Panc1 (cell line): ENCODE data around the gene WNT5B. TPM values are rescaled to one million over a fixed set of nuclear protein-coding genes. Genes with fewer than 3 reads are reported as not detected.

Experiments
- ATAC-seq: fragments of 200-7000 bp; cut with Tn5 transposase; 2 replicates; pipeline ENCODE4 v1.9.1; 2020; ENCODE audit warnings: mild to moderate bottlenecking, moderate library complexity
- BruUV-seq: library from RNA; stranded (reverse); fragments of 400-500 nt; replicated peaks from 2 replicates; lab custom pipeline; 2021; lab: Mats Ljungman, UMichigan
- CTCF ChIA-PET: fragments of 300-600 bp; sonication (Branson Sonifier 250); formaldehyde crosslinking; loops from one replicate; lab custom pipeline; 2022; ENCODE audit warnings: antibody characterized with exemption; lab: Charles Lee
- POLR2A ChIA-PET: fragments of 300-600 bp; sonication (Branson Sonifier 250); formaldehyde crosslinking; loops from one replicate; lab custom pipeline; 2022; ENCODE audit warnings: antibody characterized with exemption; lab: Charles Lee
- DNase-seq: peaks from one replicate; pipeline ENCODE4 v3.0.0-alpha.2; 2010; ENCODE audit warnings: low read depth, low spot score
- H3K27ac ChIP-seq: 2 replicates; pipeline ENCODE4 v1.5.1; 2011; ENCODE audit warnings: mild to moderate bottlenecking, low read length, inconsistent platforms
- H3K27me3 ChIP-seq: fragments of 200-500 bp; sonication (Bioruptor generic); 2 replicates; pipeline ENCODE4 v1.6.0; 2014; ENCODE audit warnings: low read length, inconsistent platforms; ENCODE audit not compliant: control insufficient read depth, insufficient read depth
- H3K36me3 ChIP-seq: fragments of 200-500 bp; sonication (Bioruptor generic); 2 replicates; pipeline ENCODE4 v1.5.1; 2014; ENCODE audit warnings: inconsistent platforms, mild to moderate bottlenecking, low read length, moderate library complexity; ENCODE audit not compliant: control insufficient read depth, insufficient read depth
- H3K4me1 ChIP-seq: 2 replicates; pipeline ENCODE4 v1.5.1; 2011; ENCODE audit warnings: inconsistent platforms, mild to moderate bottlenecking, low read length, moderate library complexity; ENCODE audit not compliant: control insufficient read depth, insufficient read depth
- H3K4me3 ChIP-seq, 2 experiments: 2 replicates each; pipeline ENCODE4 v1.5.1; 2011 to 2012; ENCODE audit warnings: low read depth in 2 of 2, low read length in 2 of 2, mild to moderate bottlenecking in 2 of 2, inconsistent platforms in 1 of 2, moderate library complexity in 1 of 2
- H3K9me3 ChIP-seq: fragments of 200-500 bp; sonication (Bioruptor generic); 2 replicates; pipeline ENCODE4 v1.5.1; 2014; ENCODE audit warnings: low read depth, mild to moderate bottlenecking, inconsistent platforms, low read length, moderate library complexity; ENCODE audit not compliant: control insufficient read depth, insufficient read depth
- CTCF ChIP-seq: fragments of 450-650 bp; IDR thresholded peaks from 2 replicates; pipeline ENCODE4 v1.5.1; 2017; ENCODE audit warnings: mild to moderate bottlenecking
- POLR2AphosphoS5 ChIP-seq: IDR thresholded peaks from 2 replicates; pipeline ENCODE4 v1.6.1; 2012; ENCODE audit warnings: mild to moderate bottlenecking, low read depth, low read length, moderate library complexity
- REST ChIP-seq, 2 experiments: IDR thresholded peaks; 2 replicates each; pipeline ENCODE4 v1.6.1; 2011 to 2012; ENCODE audit warnings: low read depth in 2 of 2, control low read depth in 1 of 2, low read length in 1 of 2, mild to moderate bottlenecking in 1 of 2, moderate library complexity in 1 of 2; ENCODE audit not compliant: insufficient read depth in 1 of 2
- SIN3A ChIP-seq: IDR thresholded peaks from 2 replicates; pipeline ENCODE4 v1.6.1; 2012; ENCODE audit warnings: low read depth, mild to moderate bottlenecking, low read length, moderate library complexity, borderline replicate concordance; ENCODE audit not compliant: insufficient read depth
- TCF7L2 ChIP-seq: IDR thresholded peaks from 2 replicates; pipeline ENCODE4 v1.6.1; 2011; ENCODE audit warnings: mild to moderate bottlenecking, low read depth, low read length, inconsistent platforms
- in situ Hi-C: cut with HindIII; loops from 2 replicates; pipeline ENCODE4 v1.10.0; 2016; ENCODE audit warnings: low sequenced_read_pairs, low pct_unique_long_range_greater_than_20kb
- intact Hi-C: fragments of 100-400 bp; cut with micrococcal nuclease; formaldehyde crosslinking; loops from one replicate; pipeline ENCODE4 v1.10.0; 2022; ENCODE audit not compliant: unreplicated experiment
- total RNA-seq: library from RNA; stranded (reverse); gene quantifications from one replicate; pipeline ENCODE4 v1.2.1, GENCODE V29; 2021; ENCODE audit not compliant: unreplicated experiment

Gene WNT5B
- total RNA-seq, 1 experiment from 2014 or later: 36.9 TPM

GRCh38 chr12:1604464-1604863 is 24.6 kb upstream of the WNT5B start:
- no peak for ATAC-seq
- TF ChIP-seq SIN3A: no peak
- no peak for DNase-seq
- POLR2A ChIA-PET: no interaction called here
- in situ Hi-C loops: no loop called here
- H3K27ac ChIP-seq: peak overlapping the region; percentile 79
- peaks cover 33% of the 10 kb centered on the region for H3K4me1 ChIP-seq
- CTCF ChIA-PET: no interaction called here
- H3K36me3 ChIP-seq: no peaks in the 10 kb centered on the region
- no peak overlapping the region for H3K4me3 ChIP-seq
- BruUV-seq: no TSS peak
- intact Hi-C loops: no loop called here
- no peaks in the 10 kb centered on the region for H3K9me3 ChIP-seq
- H3K27me3 ChIP-seq: no peaks in the 10 kb centered on the region

- in situ Hi-C loops (no loop called here), intact Hi-C loops (no loop called here)
- ChIA-PET CTCF (interaction anchor here (0.9 kb wide), 1 partner anchor 488 kb away, joined by 3 read pairs; no protein-coding TSS in a partner anchor), POLR2A (no interaction called here)
- H3K36me3 ChIP-seq: no peaks in the 10 kb centered on the region
- peaks cover 33% of the 10 kb centered on the region for H3K4me1 ChIP-seq
- H3K27me3 ChIP-seq: no peaks in the 10 kb centered on the region
- peak overlapping the region; percentile 32 to 67 for H3K4me3 ChIP-seq
- no peaks in the 10 kb centered on the region for H3K9me3 ChIP-seq
- no TSS peak for BruUV-seq
- peak; percentile 78 for ATAC-seq
- peak; percentile 68 for DNase-seq
- TF ChIP-seq POLR2AphosphoS5: no peak
- TF ChIP-seq CTCF: peak; percentile 79
- peak overlapping the region; percentile 79 for H3K27ac ChIP-seq
Measured at GRCh38 chr12:1605129-1606020, 23.7 kb upstream of the WNT5B start.

GRCh38 chr12:1606021-1606622 is 22.9 kb upstream of the WNT5B start:
- DNase-seq (peak; percentile 77), ATAC-seq (peak; percentile 81)
- Histone ChIP-seq H3K9me3 (no peaks in the 10 kb centered on the region), H3K4me1 (peaks cover 29% of the 10 kb centered on the region), H3K27me3 (no peaks in the 10 kb centered on the region), H3K27ac (peak overlapping the region; percentile 79), H3K36me3 (no peaks in the 10 kb centered on the region), H3K4me3 (peak overlapping the region; percentile 32 to 67)
- ChIA-PET POLR2A (interaction anchor here (0.7 kb wide), 1 partner anchor 159 kb away, joined by 3 read pairs; no protein-coding TSS in a partner anchor), CTCF (no interaction called here)
- in situ Hi-C loops (no loop called here), intact Hi-C loops (no loop called here)
- BruUV-seq: no TSS peak
- no peak for TF ChIP-seq REST (IDR thresholded peaks at IDR 0.05; ENCODE audit: insufficient read depth in 1 of 2, low read depth in 2 of 2, low read length in 1 of 2)
- TF ChIP-seq CTCF: no peak
- no peak for TF ChIP-seq SIN3A
- TF ChIP-seq TCF7L2: no peak
- TF ChIP-seq POLR2AphosphoS5: no peak
